ENCODE data around the gene HOXD11.
A peak's percentile ranks its signal among the peaks of the same experiment; 100 is the strongest.

Gene HOXD11

GRCh38 chr2:176081837-176082524 is 25.1 kb upstream of the HOXD11 start:
- no peak for DNase-seq

- no peak for DNase-seq
Measured at GRCh38 chr2:176082525-176082823, 24.6 kb upstream of the HOXD11 start.

DNA sequence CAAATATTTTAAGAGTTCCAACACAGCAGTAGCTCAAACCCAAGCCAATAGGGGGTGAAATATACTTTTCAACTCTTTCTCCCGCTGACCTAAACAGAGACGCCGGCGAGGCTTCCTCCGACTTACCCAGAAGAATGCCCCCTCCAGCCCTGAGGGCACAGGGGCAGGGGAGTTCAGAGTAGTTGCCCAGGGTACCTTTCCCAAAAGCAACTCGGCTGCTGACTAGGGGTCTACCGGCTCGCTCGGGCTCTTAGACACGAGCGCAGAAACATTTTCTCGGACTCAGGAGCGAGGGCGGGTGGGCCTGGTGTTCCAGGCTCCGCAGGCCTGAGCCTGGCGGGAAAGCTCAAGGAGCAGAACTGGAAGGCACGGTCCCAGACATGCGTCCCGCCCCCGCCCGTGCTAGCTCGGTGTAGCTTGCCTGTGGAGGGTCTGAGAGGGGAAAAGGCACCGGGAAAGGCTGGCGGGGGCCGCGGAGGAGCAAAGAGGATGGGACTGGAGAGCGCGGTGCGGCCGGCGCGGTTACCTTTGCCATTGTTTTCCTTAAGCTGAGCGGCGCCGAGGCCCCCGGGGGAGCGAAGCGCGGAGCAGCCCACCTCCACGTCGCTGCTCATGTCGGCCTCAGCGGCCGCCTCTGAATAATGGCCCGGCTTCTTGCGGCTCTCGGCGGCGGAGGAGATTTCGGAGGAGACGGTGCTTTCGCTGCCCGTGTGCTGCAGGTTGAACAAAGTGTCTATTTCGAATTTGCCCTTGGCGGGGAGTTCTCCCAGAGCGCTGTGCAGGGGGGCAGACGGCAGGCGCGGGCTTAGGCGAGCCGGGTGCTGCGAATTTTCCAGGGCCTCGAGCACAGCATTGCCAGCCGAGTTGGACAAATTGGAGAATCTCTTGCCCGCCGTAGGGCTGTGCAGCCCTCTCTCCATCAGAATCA is 24.0 kb upstream of the HOXD11 start:
- DNase-seq: no peak

GRCh38 chr2:176083796-176084261 is 23.3 kb upstream of the HOXD11 start, which contains the start of gene EVX2:
Gene EVX2 (minus strand): TSS chr2:176083962. CDS start chr2:176083776, 186 bp downstream.
- DNase-seq: no peak

DNA sequence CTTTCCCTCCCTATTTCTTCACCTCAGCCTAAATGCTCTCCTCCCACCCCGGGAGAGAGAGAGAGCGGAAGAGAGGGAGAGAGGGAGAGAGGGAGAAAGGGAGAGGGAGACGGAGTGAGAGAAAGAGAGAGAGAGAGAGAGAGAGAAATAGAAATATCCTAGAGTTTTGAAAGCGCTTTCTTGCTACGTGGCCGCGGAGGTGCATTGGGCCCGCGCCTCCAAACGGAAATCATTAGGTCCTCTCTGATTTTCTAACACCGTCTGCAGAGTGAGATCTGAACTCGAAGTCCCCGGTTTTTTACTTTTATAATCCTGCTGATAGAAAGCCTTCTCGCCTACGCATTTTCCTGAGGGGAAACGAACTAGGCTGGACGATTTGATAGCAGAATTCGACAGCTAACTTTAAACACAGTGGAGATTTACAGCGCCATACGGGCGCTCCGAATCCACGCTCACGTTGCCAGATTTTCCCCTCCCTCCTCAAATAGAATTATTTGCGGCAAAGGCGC is 22.4 kb upstream of the HOXD11 start:
- no peak for DNase-seq

DNA sequence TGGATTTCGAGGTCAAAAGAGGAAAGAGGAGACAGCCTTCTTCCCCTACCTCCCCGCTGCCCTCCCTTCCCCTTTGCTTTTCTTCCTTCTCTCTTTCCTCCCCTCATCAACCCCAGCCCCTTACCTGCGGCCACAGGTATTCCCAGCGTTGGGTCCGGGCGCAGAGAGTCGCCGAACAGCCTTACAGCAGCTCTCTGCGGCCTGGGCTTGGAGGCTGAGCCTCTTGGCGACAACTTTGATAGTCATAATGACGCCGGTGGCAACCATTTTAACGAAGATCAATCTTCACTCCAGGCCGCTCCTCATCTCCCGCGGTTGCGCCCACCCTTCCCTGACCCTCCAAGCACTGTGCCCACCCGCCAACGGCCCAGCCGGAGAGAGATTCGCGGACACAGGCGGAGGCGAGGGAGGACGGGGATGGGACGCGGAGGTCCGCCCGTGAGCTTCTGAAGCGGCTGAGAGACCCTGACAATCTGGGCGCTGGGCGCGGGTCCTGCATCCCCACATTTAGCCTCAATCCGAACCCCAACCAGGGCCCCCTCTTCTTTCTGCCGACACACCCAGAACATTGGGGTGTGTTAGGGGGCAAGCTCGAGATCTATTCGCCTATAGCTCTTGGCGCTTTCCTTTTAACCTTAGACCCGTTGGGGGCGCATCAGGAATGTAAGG is 21.8 kb upstream of the HOXD11 start:
- no peak for DNase-seq

DNA sequence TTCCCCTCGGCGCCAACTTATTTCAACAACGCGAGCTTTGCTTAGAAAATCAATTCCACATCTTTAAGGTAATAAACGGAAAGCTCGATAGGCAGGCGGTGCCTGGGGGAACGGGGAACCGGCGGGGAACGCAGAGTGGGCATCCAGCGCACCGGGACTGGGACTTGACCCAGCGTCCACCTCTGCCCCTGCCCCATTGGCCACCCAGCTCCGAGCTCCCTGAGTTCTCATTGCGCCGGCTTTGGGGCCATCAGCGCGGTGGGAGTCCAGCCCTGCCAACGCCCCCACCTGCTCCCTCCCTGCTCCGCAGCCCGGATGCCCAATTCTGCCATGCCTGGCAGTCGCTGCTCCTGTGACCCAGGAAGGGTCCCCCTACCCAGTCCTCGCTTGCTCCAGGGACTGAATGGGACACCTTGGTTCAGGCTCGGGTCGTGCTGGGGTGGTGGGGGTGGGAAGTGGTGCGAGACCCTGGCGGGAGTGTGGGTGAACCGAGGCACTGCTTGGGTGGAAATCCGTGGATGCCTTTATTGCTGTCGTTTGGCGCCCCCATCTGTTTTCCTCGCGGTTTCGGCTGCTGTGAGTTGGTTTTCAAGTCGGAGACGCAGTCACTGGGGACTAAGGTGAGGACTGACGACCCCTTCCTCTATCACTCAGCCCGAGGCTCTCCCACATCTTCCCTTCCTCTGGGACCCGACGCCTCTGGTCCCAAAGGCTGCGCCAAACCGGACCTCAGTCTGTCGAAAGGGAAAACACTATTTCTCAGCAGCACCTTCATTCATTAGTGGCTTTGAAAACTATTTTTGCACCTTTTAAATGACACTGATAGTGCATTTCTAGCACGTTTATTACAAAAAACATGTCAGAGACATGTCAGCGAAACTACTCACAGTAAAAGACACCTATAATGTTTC is 21.0 kb upstream of the HOXD11 start:
- no peak for DNase-seq

DNA sequence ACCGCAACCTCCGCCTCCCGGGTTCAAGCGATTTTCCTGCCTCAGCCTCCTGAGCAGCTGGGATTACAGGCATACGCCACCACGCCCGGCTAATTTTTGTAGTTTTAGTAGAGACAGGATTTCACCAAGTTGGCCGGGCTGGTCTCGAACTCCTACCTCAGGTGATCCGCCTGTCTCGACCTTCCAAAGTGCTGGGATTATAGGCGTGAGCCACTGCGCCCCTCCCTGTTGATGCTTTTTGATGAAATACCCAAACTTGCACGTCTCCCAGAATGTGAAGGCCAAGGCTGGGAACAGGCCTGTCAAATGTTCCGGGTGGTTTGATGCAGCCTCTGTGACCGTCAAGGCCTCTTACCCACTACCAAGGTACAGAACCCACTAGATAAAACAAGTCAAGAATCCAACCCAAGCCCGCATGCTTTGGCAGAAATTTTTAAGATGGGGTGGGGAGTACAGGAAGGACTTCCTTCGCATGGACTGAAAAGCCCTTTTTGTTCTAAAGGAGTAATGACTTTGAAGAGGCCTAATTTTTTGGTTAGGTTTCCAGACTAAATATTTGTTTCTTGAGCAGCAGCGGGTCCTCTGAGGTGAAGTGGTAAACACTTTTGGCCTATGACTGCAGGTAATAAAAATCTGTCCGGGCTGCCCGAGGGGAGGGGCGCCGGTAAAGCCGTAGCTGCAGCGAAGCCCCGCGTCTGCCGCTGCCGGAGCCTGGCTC is 19.6 kb upstream of the HOXD11 start:
- DNase-seq: no peak

DNA sequence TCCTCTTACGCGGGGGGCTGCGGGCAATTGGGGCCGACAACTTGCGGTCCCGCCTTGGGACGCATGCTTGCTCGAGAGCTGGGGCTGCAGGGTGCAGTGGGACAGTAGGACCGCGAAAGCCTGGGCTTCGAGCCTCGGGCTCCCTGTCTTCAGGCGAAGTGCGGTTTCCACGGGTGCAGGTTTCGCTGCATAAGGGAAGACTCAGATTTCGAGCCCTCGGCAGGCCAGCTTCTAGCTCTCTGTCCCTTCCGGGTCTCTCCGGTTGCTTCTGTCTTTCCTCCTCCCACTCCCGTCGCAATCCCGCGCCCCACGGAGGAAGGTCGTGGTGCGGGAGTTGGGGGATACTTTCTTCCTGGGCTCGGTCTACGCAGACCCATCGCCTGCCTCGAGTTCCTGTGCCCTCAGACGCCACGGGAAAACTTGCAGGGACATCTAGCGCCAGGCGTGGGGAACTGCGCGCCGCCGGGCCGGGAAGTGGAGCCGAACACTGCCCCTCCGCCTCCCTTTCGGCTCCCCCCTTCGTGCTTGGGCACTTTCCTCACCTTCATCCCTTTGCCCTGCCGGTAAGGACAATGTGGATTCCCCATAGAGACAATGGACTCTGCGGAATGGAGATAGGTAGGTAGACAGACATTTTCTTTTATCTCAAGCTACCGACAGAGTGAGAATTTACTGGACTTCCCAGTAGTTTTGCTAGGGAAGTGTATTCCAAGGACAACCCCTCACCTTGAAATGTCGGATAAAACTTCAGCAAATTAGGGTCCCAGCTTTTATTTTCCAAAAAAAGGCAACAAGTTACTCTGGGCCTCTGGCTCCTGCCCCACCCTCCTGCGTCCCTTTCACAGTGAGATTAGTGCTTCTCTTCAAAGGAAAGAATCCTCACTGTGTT is 18.8 kb upstream of the HOXD11 start:
- DNase-seq: peak; percentile 48

- DNase-seq: no peak
Measured at GRCh38 chr2:176088937-176089842, 17.9 kb upstream of the HOXD11 start.

- no peak for DNase-seq
Measured at GRCh38 chr2:176089843-176090395, 17.2 kb upstream of the HOXD11 start.

- no peak for DNase-seq
Measured at GRCh38 chr2:176090862-176091261, 16.2 kb upstream of the HOXD11 start.

DNA sequence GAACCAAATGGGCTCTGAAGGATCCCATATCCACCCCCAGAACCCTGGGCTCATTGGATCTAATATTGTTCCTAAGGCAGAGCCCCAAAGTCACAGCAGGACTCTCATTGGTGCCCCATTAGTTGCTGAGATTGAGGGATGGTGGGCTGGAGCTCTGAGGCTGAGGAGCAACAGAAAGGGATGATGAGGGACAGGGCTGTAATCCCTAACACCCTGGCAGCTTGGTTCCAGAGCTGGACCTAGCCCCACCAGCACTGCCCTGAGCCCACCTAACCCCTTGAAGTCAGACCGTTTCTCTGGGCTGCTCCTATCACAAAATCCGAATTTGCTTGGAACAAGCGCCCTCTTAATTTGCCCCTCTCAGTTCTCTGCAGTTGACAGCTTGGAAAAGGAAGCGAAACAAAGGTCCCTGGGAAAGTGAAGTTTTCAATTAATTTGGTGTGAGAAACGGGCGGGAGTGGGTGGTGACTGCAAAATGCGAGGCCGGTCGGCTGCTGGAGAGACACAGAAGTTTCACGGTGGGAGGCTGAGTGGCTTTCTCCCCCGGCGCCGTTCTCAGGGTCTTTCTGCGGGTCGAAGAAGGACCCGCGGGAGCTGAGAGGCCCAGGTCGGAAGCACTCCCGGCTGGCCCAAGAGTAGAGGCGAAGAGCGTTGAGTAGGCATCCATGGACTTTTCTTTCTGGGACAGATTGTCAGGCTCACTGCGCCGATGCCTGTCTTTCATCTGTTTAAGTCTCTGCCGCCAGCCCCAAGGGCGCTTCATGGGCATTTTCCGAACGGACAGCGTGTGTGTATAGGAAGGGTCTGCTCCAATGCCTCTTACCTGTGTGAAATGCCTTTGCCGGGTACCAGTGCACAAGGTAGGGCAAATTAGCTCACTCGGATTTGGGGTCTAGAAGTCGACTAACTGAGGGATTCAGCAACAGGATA is 15.5 kb upstream of the HOXD11 start:
- no peak for DNase-seq

GRCh38 chr2:176092270-176093144 is 14.6 kb upstream of the HOXD11 start, which contains the start of gene HOXD13:
Gene HOXD13 (plus strand): TSS chr2:176092721. CDS start chr2:176092891, 170 bp downstream.
- no peak for DNase-seq

GRCh38 chr2:176093145-176093897 is 13.8 kb upstream of the HOXD11 start:
- DNase-seq: no peak

DNA sequence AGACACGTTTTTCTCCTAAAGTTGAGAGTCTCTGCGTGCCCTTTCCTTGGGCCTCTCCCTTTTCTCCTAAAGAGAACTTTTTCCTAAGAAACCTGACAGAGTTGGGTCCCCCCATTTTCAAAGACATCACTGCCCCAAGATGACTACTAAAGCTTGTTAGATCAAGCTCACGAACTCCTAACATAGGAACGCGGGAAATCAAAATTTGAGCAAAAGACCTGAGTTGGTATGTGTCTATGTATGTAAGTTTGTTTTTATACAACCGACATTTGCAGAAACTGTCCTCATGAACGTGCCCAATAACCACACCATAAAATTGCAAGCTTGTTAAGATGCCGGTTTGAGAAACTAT is 13.2 kb upstream of the HOXD11 start:
- DNase-seq: no peak

Measured in KG1 (cell line).